Activated naive CD4-positive, alpha-beta T cell treated with Interleukin-2 at 50 U/mL for 16 hours (primary cell): Measurements from ENCODE around the gene BRME1.
"Not testable (repeated sequence)": the region's sequence is repeated elsewhere in the genome, so short reads cannot be mapped to it uniquely, and the experiment has no call there.

Experiments used
- DNase-seq: peaks from one replicate; pipeline ENCODE4 v3.0.0-alpha.2; 2020

Gene BRME1

DNA sequence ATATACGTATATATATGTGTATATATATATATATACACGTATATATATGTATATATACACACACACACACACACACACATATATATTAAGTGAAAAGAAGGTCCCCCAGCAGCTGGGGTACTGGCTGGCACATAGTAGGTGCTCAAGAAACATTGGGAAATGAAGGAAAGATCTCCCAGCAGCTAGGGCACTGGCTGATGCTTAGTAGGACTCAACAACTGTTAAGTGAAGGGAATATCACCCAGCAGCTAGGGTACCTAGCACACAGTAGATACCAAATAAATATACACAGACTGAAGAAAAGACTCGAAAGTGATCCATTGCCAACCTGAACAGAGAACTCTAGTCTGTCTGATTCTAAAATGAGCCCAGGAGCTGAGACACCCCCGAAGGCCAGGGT is 20.1 kb upstream of the BRME1 start:
- DNase-seq = no peak

DNA sequence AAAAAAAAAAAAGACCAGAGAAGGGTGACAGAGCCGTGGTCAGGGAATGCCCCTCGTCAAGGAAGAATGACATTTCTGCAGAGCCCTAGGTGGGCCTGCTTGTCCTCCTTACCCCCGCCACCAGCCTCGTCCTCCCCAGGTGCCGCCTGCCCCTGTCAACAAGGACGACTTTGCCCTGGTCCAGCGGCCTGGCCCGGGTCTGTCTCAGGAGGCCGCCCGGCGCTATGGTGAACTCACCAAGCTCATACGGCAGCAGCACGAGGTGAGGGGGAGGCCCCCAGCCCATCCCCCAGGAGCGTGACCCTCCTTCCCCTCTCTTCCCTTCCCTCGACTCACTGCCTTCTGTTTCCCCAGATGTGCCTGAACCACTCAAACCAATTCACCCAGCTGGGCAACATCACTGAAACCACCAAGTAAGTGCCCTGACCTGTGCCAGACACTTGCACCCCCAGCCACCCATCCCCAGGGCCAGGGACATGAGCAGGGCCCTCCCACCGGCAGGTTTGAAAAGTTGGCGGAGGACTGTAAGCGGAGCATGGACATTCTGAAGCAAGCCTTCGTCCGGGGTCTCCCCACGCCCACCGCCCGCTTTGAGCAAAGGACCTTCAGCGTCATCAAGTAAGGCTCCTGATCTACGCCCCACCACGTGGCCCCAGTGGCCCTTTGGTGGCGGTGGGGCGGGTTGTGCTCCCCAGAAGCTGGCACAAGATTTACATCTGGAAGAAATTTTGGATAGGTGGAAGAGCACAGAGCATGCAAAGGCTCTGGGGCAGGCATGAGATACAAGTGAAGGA is 17.5 kb upstream of the BRME1 start:
- no peak for DNase-seq

- DNase-seq = not testable (repeated sequence)
Observed at GRCh38 chr19:13922118-13922517, 16.2 kb upstream of the BRME1 start.

GRCh38 chr19:13920940-13921747 is 15.2 kb upstream of the BRME1 start:
- DNase-seq = peak; percentile 12

DNA sequence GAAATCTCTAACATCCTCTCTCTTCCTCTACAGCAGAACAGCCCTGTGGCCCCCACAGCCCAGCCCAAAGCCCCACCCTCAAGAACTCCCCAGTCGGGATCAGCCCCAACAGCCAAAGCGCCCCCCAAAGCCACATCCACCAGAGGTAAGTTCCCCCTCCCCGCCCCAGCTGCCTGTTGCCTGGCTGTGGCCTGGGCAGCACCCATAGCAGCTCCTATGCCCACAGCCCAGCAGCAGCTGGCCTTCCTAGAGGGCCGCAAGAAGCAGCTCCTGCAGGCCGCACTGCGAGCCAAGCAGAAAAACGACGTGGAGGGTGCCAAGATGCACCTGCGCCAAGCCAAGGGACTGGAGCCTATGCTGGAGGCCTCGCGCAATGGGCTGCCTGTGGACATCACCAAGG is 14.6 kb upstream of the BRME1 start:
- DNase-seq = no peak

- DNase-seq = no peak
Observed at GRCh38 chr19:13918726-13919411, 13.0 kb upstream of the BRME1 start.

DNA sequence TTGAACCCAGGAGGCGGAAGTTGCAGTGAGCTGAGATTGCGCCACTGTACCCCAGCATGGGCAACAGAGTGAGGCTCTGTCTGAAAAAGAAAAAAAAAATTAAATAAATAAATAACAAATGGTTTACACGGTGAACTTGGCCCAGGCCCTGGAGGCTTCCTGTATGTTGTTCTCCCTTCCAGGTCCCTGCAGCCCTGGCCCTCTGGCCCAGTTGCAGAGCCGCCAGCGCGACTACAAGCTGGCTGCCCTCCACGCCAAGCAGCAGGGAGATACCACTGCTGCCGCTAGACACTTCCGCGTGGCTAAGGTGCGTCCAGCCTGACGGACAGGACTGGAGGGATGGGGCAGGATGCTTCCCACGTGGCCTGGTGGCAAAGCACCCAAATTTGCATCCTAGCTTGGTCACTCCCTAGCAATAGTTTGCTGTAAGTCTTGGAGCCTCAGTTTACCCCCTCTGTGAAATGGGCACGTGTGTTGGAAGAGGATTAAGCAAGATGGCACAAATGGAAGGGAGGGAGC is 12.0 kb upstream of the BRME1 start:
- no peak for DNase-seq

DNA sequence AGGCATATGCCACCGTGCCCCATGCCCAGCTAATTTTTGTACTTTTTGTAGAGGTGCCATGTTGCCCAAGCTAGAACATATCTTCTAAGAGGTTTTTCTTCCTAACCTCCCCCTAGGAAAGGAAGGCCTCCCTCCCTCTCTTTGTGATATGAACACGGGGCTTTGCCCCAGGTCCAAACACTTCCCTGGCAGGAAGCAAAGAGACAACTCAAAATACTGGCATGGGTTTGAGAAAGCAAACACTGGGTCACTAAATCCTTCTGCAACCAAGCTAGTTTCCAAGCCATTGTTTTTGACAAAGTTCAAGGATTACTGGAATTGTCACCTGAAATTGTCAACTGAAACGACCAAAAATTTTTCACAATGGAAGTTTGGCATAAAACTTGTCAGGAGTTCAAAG is 8.9 kb upstream of the BRME1 start:
- no peak for DNase-seq

GRCh38 chr19:13913352-13913751 is 7.4 kb upstream of the BRME1 start:
- no peak for DNase-seq

DNA sequence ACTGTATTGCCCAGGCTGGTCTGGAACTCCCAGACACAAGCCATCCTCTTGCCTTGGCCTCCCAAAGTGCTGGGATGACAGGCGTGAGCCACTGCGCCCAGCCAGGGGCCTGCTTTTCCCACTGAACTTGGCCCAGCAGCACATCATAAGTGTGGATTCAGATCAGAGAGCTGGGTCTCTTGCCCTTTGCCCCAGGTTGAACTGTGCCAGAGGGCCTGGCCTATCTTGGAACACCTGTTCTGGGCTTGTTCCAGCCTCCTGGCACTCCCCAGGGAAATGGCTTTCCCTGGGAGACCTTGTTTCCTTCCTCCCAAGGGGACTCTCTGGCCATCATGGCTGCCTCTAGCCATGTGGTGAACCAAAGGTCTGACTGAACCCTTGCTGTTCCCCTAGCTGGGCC is 3.5 kb upstream of the BRME1 start:
- no peak for DNase-seq

GRCh38 chr19:13908674-13909073 is 2.8 kb upstream of the BRME1 start:
- DNase-seq = no peak

GRCh38 chr19:13906910-13907309 is 993 bp upstream of the BRME1 start:
- DNase-seq = no peak

DNA sequence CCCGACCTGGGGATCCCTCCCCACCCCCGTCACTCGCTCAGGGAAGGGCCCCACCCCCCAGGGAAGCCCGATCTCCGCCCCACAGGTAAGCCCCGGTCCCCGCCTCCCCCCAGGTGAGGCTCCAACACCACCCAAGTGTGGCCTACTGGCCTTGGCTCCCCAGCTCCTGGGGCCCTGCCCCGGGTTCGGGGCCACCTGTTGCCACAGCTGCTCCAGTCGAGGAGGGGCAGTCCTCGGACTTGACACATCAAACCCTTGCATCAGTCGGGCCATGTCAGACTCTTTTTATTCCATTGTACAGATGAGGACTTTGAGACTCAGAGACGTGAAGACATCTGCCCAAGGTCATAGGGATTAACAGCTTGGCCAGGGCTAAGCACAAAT is 596 bp upstream of the BRME1 start:
- no peak for DNase-seq

DNA sequence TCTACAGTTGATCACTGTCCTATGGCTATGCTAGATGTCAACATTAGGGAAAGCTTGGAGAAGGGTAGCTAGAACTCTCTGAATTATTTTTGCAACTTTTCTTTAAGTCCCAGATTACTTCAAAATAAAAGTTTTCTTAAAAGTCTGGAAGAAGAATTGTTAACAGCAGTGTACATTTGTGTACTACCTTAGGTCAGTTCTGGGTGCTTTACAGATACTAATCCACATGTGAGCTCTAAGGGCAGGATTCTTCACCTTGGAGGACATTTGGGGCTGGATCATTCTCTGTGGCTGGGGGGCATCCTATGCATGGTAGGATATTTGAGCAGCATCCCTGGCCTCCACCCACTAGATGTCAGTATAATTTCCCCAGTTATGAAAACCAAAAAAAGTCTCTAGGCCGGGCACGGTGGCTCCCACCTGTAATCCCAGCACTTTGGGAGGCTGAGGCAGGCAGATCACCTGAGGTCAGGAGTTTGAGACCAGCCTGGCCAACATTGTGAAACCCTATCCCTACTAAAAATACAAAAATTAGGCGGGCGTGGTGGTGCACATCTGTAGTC is 2.8 kb downstream of the BRME1 start:
- peak; percentile 36 for DNase-seq

GRCh38 chr19:13899912-13900584 is 5.9 kb downstream of the BRME1 start:
- no peak for DNase-seq

DNA sequence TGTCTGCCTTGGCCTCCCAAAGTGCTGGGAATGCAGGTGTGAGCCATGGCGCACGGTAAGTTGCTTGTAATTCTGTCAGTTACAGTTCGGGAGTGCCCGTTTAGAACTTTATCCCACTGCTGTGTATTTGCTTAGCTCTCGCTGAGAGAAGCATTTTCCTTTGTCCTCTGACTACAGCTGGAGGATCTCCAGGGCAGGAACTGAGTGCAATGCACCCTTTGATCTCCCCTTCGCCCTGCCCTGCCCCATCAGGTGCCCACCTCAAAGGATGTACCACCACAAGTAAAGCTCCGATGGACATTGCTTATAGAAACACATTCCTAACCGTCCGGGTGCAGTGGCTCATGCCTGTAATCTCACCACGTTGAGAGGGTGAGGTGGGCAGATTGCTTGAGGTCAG is 6.5 kb downstream of the BRME1 start:
- no peak for DNase-seq

DNA sequence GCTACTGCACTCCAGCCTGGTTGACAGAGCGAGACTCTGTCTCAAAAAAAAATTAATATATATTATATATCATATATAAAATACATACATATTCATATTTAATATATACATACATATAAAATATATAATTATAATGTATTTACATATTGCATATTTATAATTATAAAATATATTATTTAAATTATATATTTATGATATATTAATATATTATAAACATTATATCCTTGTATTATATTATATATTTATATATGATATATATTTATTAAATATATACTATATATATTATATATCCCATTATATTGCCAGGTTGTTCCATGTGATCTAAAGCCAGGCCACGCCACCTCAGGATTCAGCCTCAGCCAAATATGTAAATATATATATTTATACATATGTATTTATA is 9.7 kb downstream of the BRME1 start:
- DNase-seq = no peak

DNA sequence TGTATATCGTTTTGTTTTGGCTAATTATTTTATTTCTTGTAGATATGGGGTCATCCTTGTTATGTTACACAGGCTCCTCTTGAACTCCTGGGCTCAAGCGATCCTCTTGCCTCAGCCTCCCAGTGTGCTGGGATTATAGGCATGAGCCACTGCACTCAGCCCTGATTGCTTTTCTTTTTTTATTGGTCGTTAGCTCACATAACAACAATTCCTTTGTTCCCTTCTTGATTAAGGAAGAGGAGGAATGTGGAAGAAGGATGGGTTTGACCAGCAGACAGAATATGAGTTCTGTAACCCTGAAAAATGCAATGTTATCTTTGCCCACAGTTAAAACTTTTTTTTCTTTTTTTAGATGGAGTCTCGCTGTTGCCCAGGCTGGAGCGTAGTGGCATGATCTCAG is 11.4 kb downstream of the BRME1 start:
- DNase-seq = no peak

DNA sequence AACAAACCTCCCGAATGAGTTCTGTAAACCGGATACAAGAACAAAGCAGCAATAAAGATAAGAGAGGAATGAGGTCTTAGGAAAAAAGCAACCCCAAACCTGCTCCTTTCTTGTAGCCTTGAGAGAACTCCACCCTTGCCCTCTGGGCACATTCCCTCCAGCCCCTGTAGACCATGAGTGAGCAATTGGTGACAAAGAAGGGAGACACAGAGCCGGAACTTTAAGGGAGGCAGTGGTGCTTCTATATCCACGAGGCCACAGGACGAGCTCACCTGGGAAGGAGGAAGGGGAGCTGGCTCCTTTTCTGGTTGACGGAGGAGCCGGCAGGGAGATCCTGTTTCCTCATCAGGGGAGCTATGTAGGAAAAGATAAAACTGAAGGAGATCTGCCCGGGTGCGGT is 13.0 kb downstream of the BRME1 start:
- no peak for DNase-seq

DNA sequence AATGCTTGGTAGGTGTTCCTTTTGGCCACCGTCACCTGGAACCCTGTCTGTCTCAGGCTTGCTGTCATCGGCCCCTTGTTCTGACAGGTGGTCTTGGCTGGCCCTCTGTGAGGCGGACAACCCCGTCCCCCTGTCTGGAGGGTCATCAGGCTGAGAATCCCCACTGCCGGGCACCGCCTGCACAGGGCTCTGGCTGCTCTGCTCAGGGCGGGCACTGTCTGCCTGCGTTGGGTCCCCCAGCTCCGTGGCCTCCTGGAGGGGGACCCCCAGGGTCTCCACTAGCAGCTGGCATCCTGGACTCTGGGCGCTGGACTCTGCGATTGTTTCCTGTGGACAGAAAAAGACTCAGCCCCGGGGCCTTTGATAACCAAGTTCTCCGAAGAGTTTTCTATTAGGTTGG is 15.8 kb downstream of the BRME1 start:
- no peak for DNase-seq

GRCh38 chr19:13888281-13888680 is 17.6 kb downstream of the BRME1 start:
- DNase-seq = no peak

- no peak for DNase-seq
Observed at GRCh38 chr19:13887517-13887916, 18.4 kb downstream of the BRME1 start.

DNA sequence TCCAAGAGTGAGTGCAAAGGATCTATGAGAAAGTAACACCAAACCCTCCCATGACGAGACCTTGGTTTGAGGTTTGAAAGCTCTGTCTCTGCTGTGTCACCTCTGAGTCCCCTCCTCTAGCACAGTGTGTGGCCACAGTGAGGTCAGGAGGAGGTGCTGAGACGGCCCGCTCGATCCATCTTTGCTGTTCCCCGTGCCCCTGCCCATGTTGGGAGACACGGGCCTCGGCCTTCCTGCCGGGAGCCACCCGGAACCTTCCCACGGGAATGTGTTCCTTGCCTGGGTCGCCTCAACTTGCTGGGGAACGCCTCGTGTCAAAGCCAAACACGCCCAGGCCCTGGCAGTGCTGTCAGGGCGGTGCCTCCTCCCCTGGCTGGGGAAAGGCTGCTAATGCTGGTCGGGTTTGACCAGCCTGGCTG is 18.9 kb downstream of the BRME1 start:
- no peak for DNase-seq
